Stimulated activated CD4-positive, alpha-beta T cell treated with anti-CD3 and anti-CD28 coated beads, Interleukin-1b, Interleukin-23, amount 100 ng/mL, for 4 hours (primary cell): ENCODE measurements around the gene CFAP43.

Source experiments
- DNase-seq, 2 donors: peaks; one replicate each; pipeline ENCODE4 v3.0.0-alpha.2; 2020; ENCODE audit warnings: low read depth in 2 of 2

CFAP43 gene

DNA sequence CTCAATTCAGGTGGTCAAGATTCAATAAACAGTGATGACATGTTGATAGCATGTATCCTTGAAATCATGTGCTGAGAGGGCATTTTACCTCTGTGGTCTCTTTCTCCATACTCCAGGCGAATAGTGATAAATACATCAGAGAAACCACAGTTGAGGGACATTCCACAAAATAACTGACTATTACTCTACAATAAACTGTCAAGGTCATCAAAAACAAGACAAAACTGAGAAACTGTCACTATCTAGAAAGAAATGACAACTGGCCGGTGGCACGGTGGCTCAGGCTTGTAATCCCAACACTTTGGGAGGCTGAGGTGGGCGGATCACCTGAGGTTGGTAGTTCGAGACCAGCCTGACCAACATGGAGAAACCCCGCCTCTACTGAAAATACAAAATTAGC lies 94.0 kb downstream of the CFAP43 start:
- DNase-seq = no peak

DNA sequence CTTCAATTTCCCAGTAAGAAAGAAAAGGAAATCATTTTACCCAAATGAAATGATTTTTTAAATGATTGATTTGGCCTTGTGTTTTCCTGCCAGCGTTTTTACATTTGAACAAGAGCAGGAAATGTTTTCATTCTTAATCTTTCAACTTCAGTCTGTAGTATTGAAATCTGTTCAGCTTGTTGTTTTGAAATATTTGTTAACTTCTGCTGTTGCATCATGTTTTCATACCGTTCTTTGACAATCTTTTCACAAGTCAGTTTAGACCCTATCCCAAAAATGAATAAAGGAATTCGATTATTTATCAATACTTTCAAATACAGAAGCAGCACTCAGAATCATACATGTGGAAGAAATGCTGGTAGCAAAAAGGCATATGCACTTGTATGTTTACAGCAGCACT lies 102.1 kb downstream of the CFAP43 start:
- DNase-seq = no peak

DNA sequence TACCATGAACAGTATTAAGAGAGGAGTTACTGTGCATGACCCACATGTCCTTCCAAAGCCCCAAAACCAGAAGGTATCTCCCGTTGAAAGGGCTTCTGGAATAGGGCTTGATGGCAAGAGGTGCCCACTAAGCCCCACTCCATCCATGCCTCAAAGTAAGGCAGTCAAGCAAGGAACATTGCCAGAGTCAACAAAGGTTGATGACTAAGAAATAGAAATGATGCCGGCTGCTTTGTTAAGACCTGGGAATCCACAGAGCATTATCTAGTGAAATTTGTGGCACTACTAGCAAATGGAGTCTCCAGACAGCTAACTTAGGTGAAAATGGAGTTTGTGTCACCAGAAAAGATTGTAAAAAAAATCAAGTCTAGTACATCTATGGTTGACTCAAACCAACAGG lies 104.0 kb downstream of the CFAP43 start:
- DNase-seq = no peak

DNA sequence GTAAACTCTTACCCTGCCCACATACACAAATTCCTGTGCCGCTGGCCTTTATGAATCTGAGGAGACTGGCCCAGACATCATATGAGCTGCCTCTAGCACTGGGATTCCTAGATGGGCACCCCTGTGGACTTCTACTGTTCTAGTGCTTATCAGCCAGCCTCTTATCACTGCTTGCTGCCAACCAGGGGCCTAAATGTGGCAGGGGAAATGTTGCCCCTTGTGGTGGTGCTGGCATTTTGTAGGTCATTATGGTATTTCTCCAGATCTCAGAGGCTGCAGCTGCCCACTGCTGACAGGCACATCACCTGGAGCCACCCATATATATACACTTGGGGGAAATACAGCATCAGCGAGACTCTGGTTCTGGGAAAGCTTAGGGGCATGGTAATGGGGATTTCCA lies 104.8 kb downstream of the CFAP43 start:
- DNase-seq = peak in 1 of 2 donors; percentile 0

DNA sequence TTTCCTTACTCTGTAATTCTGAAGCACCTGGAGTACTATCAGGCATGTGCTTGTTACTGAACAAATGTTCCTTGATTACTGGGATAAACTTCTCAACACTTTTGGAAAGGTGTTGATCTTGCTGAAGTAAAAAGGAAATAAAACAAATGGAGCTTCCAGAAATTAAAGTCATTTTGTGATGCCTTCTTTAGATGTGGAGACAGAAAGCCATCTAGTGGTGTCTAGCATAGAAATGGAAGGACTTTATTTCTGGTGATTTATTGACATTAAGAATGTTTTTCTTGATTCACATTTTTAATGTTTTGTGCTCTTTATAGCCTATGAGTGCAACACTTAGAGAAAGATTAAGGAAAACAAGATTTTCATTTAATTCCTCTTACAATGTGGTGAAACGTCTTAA lies 108.8 kb downstream of the CFAP43 start:
- no peak for DNase-seq

DNA sequence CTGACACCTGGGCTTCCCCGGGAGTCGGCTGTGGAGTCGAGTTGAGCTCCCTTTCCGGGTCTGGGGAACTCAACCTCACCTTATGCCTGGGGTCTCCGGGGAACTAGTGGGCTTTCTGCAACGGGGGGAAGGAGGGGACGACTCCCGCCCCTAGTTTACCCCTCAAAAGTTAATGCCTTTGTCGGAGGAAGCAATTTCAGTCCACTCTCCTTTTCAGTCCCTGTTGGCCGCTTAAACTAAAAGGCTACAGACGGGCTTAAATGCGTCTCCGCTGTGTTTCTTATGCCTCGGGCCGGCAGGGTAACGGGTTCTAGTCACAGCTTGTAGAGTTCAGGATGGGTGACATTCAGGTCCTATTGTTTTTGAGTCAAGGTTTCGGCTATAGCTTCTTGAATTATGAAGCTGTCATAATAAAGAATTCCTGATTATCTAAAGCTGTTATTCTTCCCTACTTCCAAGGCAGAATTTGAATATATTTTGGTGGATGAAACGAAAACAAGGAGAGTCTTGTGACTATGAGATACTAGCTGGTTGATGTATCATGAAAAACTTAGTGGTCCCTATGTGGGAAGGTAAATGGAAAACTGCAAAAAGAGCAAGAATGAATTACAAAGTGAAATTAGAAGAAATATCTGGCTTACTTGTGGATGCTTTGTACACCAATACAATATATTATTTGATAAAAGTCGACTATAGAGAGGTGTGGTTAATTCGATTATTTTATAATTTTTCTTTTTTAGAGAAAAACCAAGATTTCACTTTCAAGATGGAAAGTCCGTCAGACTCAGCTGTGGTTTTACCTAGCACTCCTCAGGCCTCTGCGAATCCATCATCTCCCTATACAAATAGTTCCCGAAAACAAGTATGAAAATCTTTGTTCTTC lies 109.7 kb downstream of the CFAP43 start:
- DNase-seq = peak in 1 of 2 donors; percentile 8

DNA sequence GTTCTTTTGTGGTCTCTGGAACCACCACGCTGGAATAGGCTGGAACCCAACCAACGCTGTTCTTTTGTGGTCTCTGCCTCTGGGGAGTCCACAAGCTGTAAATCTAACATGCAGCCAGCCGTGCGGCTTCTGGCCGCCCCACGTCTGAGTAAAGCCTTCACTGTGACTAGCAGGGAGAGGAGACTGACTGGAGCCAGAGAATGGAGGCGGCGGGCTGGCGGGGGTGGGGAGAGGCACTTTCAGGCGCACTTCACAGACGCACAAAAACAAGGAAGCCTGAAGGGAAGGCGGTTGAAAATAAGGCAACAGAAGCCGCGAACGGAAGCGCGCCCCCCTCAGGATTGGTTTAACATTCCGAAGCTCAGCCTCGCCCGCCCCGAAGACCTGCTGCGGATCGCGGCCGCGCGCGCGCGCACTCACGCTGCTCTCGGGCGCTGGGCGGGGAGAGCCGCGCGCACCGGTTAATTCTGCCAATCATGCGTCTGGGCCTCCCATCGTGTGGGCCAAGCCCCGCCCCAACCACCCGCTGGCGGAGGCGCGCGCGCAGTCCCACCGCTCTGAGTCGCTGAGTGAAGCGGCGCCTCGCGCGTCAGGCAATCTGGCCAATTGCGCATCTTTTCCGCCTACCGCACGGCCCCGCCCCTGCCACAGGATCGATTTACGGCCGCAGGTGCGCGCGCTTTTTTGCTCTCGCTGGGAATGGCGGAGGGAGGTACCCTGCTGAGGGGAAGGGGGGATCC lies 110.5 kb downstream of the CFAP43 start, which contains the start of gene SFR1:
Gene SFR1, plus strand, starts transcription at position 687 of the 740 bp plus-strand sequence. Its CDS starts 13 bp downstream, at position 700.
- peak; percentile 96 to 98 for DNase-seq

DNA sequence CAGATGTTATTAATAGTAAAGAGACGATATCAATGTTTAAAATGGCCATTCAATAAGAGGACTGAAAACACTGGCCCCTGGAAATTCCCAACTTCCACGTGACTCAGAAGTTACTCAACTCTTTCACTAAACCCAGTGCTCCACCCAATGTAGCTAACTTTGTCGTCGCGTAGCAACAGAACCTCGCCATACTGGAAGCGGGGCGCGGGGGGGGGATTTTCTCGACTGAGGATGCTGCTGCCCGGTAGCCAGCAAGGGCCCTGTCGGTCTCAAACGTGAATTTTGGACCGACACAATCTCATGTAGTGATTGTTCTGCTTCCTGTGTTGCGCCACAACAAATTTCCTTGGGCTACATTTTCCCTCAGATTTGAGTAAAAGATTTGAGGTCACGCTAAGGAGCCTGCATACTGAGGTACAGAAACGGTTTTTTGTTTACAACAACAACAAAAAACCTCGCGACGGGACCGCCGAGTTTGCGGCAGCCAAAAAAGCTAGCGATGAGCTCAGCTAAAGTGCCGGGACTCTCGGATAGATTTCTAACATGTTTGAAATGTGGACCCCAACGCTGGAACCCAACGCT lies 111.2 kb downstream of the CFAP43 start:
- DNase-seq = peak; percentile 71 to 72

DNA sequence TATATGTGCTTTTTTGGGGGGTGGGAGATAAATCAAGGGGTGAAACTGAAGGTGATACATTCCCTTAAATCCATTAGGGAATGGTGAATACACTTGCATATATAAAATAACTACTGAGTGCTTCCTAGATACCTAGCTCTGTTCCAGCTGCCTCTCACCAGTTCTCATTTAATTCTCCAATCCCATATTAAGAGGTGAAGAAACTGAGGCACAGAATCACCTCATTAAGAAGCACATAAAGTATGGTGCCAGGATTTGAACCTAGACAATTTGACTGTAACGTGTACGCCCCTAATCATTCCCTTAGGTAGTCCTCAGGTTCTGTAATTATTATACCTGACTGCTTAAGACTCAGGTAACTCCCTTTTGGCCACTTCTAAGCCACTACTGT lies 111.7 kb downstream of the CFAP43 start:
- no peak for DNase-seq

DNA sequence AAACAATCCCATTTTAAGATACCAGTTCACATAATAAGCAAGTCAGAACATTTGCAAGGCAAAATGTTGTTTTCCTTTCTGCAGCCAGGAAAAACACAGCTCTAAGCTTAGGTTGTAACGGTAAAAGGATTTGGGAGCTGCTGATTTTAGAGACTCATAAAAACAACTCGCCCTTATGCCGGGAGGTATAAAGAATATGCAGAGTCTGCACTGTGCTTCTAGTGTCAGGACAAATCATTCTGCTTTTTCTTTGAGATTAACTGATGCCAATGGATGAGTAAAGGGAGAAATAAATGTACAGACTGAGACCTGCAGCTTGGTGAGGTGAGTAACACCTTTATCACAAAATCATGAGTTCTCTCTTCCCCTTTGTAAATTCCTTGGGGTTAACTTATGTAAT lies 112.2 kb downstream of the CFAP43 start:
- no peak for DNase-seq

DNA sequence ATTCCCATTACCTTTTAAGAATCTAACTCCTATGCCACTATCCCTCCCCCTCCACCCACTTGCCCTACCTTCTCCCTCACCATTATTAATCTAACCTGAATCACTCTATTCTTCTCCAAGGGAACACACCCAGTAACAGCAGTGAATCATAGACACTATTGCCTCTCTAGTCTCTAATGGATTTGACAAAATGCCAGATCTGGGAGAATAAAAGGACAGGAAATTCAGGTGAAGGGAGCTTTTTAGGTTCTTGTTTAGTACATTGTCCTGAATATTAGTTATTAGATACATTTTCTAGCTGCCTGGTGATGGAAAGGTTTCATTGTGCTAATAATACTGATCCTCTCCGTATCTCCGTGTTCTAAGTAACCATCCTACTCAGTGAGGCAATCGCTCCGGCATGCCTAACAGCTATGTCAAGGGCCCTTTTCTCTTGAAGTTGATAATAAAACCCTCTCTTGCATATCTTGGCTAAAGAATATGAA lies 114.3 kb downstream of the CFAP43 start:
- DNase-seq = no peak

DNA sequence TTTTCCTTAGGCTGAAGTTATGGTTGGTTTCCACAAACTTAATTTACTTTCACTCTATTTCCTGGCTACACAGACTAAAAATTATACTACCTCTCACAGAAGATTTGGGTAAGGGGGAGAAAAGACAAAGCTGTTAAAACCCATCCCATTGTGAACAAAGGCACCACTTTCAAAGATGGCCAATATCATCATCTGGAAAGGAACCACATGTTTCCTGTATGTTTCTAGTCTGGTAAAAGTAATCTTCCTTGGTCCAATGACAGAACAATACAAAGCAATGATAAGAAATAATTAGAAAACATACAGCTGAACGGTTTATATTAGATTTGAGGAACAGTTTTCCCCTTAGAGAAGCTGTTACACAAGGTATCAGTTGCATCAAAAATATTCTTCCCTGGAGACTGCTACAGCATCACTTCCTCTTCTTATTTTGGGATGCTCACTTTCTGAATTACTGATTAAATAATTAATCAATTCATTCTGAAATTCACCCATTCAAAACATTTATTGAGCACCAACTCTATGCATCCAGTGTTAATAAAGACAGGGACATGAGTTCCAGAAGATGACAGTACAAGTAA lies 118.7 kb downstream of the CFAP43 start:
- no peak for DNase-seq

DNA sequence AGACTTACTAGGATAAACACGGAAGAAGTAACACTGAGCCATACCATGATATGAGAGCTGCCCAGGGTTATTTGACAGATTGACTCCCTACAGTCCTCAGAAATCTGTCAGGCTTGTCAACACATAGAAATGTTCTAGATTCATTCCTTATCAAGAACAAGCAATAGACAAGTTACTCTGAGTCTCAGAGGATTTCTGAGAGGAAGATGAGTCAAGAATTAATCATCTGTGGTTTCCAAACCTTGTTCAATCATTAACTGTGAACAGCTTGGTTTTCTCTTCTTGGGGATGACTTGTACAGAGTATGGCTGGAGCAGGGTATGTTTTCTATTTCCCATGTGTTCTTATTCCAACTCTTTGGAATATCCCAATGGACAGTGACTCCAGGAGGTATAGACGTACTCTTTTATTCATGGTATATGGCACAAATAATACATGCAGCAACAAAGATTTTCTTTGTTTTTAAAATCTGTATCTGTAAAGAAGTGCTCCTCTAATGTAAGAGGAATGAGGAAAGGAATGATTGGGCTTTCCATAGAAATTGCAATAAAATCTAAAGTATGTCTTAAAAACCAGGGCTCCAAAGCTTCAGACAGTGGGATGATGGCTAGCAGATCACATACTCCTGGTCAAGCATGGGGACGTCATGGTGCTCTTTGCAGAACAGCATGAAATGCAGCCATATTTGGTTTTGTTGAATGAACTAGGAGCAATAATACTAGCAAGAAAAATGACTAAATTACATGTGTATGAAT lies 122.1 kb downstream of the CFAP43 start:
- DNase-seq = no peak

DNA sequence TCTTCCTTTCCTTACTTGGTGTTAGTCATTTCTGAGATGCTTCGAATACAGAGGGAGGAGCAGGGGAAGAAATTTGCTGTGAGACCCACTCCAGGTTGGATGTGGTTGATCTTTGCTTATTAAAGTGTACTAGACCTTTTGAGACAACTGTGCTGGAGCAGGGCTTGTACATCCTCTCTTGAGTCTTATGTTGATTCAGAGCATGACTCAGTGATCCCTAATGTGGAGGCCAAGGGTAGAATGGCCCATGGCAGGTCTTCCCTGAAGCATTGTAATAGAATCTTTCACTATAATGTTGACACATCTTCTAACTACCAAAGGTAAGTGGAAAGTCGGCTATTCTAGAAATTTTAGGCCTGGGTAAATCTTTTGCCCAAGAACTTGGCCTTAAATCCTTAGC lies 127.2 kb downstream of the CFAP43 start:
- no peak for DNase-seq

DNA sequence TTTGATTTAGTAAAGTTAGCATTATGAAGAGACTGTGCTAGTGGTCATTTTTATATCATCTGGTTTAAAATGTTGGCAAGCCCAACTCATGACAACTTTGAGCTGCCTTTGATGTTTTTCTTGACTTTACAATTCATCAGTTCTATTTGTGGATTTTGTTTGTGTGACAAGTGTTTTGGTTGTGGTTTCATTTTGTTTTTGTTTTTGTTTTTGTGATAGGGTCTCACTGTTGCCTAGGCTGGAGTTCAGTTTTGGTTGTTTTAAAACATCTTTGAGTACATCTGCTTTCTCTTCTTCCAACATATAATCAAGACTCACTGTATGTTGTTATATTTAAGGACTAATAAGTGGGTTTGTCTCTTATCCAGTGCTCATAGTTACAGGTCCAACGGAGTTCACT lies 127.7 kb downstream of the CFAP43 start:
- no peak for DNase-seq

DNA sequence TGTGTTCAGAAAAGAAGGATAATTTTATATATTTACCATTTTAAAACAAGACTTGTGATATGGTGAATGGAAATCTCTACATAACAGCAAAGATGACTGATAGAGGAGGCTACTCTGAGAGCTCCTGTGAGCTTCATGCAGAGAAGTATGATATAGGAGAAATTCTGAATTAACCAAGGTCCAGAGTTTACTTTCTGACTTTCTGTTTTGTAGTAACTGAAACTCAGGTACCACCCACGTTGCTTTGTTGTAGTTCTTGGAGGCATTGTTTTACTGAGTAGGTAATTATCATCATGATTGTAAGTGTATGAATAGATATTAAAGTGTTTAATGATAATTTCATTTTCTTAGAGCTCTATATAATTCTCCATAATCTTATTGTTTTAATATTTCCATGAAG lies 128.2 kb downstream of the CFAP43 start:
- DNase-seq = no peak

DNA sequence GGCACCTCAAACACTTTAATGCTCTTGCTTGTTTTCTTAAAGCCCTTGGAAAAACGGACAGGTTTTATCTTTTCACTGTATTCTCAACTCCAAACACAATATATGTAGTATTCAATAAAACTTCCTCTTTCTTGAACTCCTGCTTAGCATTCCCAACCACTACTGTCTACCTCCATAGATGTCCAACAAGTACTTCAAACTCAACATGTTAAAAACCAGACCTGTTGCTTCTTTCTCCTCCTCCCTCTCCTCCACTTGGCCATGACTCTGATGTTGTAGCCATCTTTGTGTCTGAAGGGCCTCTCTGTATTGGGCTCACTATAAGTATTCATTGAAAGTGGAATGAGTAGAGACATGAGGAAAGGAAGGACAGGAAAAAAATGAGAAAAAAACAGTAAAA lies 130.3 kb downstream of the CFAP43 start:
- no peak for DNase-seq

DNA sequence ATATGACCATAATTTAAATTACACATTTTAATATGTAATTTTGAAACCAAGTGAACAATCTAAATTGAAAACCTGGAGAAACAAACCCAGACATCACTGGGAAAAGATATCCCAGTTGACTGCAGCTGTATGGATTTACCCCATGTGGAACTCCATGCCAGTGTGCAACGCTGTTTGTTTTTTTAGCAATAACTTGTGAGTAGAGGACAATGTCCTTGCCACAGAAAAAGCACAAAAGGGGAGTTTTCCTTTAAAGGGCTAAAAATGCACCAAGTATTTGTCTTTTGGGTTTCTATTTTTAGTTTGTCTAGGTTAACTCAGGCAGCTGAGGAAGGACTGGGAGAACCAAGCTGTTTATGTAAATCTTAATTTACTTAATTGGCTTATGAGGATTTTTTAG lies 131.4 kb downstream of the CFAP43 start:
- DNase-seq = no peak

DNA sequence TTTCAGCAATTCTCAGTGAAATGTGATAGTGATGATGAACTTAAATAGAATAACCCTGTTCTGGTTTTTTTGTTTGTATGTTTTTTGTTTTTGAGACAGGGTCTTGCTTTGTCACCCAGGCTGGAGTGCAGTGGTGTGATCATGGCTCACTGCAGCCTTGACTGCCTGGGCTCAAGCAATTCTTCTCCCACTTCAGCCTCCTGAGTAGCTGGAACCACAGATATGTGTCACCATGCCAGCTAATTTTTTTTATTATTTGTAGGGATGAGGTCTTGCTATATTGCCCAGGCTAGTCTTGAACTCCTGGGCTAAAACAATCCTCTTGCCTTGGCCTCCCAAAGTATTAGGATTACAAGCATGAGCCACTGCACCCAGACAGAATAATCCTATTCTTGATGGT lies 132.2 kb downstream of the CFAP43 start:
- DNase-seq = no peak

DNA sequence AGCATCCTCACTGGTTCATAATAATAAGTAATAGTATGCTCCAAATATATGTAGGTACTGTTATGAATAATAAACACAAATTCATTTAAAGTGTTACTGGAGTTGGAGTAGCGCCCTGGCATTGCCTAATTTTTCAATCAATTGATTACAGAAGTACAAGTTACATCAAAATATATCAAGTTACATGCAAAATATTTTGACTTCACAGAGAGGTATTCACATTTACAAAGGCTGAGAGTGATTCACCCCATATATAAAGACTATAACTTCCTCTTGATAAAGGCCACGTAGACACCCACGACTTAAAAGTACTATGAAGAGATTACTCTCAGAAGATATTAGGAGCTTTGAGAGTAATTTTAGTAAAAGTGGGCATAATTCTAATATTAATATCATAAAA lies 132.9 kb downstream of the CFAP43 start:
- DNase-seq = no peak

DNA sequence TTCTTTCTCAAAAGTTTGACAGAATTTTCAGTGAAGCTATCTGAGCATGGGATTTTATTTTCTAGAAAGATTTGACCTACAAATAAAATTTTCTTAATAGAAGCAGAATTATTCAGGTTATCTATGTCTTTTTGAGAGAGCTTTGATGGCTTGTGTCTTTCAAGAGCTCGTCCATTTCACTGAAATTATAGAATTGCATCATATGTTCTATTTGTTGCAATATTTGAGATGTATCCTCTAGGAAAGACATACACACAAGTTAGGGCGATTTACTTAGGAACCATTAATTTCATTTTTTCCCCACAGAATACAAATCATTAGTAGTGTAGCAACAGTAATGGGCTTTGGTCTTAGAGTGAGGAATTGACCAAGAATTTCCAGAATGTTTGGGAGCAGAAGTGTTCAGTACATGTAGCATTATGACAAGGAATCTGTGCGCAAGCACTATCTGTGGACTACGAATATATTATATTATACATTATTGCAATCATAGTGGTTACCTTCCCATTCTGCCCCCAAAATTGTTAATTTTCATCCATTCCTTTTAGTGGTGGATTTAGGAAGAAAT lies 133.7 kb downstream of the CFAP43 start:
- DNase-seq = no peak
